ENCODE results near the gene HNRNPUL2.

The HNRNPUL2 gene

DNA sequence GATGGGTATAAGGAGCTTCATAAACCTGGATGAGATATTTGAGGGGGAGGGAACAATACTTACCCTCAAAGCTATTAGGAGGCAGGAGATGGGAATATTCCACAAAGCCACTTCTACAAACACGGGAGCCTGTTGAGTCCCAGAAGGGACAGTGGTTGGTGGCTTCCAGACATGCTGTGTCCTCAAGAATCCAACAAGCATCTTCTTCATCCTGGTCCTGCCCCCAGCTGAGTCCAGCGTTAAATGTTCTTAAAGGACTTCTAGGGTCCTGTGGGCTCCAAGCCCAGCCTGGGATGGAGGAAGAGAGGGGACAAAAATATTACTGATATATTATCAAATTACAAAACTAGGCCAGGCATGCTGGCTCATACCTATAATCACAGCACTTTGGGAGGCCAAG, 59.8 kb downstream of the HNRNPUL2 start:
- no peak for DNase-seq (ENCODE audit: extremely low read depth, low read depth)
- TF ChIP-seq, protein P1, sequence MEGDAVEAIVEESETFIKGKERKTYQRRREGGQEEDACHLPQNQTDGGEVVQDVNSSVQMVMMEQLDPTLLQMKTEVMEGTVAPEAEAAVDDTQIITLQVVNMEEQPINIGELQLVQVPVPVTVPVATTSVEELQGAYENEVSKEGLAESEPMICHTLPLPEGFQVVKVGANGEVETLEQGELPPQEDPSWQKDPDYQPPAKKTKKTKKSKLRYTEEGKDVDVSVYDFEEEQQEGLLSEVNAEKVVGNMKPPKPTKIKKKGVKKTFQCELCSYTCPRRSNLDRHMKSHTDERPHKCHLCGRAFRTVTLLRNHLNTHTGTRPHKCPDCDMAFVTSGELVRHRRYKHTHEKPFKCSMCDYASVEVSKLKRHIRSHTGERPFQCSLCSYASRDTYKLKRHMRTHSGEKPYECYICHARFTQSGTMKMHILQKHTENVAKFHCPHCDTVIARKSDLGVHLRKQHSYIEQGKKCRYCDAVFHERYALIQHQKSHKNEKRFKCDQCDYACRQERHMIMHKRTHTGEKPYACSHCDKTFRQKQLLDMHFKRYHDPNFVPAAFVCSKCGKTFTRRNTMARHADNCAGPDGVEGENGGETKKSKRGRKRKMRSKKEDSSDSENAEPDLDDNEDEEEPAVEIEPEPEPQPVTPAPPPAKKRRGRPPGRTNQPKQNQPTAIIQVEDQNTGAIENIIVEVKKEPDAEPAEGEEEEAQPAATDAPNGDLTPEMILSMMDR (IDR thresholded peaks at IDR 0.05; ENCODE audit: low read depth, low read length, missing control alignments): no peak
- peak overlapping the region; percentile 98 for H3K4me3 ChIP-seq (replicated peaks; ENCODE audit: low read depth, low read length)

DNA sequence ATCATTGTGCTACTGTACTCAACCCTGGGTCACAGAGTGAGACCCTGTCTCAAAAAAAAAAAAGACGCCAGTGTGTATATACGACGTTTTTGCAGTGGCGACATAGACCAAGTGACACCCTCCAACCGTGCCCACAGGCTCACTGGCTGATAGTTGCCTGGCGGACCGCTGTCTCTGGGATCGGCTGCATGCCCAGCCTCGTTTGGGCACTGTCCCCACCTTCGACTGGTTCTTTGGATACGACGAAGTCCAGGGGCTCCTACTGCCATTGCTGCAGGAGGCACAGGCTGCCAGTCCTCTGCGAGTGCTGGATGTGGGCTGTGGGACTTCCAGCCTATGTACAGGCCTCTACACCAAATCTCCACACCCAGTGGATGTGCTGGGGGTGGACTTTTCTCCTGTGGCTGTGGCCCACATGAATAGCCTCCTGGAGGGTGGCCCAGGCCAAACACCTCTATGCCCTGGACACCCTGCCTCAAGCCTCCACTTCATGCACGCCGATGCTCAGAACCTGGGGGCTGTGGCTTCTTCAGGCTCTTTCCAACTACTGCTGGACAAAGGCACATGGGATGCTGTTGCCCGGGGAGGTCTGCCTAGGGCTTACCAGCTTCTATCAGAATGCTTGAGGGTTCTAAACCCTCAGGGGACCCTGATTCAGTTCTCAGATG, 60.9 kb downstream of the HNRNPUL2 start:
- peak overlapping the region; percentile 98 for H3K4me3 ChIP-seq (replicated peaks; ENCODE audit: low read depth, low read length)
- DNase-seq (ENCODE audit: extremely low read depth, low read depth): no peak
- TF ChIP-seq, protein P1 (IDR thresholded peaks at IDR 0.05; ENCODE audit: low read depth, low read length, missing control alignments): no peak

DNA sequence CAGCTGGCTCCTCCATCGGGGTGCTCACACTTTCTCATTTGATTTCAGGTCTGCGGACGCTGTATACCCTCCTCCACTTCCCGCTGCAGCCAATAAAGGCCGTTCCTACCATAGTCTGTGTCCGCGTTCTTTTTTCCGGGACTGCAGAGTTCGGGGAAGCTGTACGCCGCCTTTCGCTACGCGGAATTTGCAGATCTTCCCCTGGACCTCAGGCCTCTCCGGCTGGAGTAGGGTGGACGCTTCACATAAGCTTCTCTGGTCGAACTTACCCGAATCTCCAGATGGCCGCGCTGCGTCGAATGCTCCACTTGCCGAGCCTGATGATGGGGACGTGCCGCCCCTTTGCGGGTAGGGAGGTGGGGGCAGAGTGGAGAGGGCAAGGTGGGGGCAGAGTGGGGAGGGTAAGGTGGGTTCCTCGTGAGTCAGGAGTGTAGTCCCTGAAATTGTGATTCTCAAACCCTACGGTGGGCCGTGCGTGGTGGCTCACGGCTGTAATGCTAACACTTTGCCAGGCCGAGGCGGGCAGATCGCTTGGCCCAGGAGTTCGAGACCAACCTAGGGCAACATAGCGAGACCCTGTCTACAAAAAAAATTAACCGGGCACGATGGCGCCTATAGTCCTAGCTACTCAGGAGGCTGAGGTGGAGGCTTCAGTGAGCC, 61.5 kb downstream of the HNRNPUL2 start:
- TF ChIP-seq, protein P1 (IDR thresholded peaks at IDR 0.05; ENCODE audit: low read depth, low read length, missing control alignments): no peak
- DNase-seq (ENCODE audit: extremely low read depth, low read depth): no peak

DNA sequence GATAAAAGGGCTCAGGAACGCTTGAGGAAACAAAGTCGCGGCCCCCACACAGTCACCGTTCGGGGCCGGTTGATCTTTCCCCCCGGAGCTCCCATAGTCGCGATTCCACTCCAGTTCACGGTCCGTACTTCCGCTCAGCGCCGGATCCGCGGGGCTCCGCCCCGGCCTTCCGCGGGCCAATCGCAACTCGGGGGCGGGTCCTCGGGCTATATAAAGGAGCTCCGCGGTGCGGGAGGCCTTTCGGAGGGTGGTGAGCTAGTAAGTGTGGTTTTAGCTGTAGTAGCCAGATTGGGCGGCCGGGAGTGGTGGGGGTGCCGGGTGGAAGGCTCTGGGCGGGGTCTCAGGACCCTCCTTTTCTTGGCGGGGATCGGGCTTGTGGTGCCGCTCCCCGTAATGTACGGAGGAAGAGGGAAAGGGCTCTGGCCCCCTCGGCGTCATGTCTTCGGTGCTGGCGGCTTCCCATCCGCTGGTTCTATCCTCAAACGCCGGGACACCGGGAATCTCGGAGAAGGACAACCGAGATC, 62.1 kb downstream of the HNRNPUL2 start, which contains the start of the genes C11orf98 and CSKMT:
Gene C11orf98, minus strand, starts transcription at position 136 of the 524 bp plus-strand sequence. Its CDS starts 41 bp downstream, at position 95.
Gene CSKMT, plus strand, starts transcription at position 238 of the 524 bp plus-strand sequence. CDS start 568 bp downstream, outside the sequence.
- peak within 1 kb of the TSS; percentile 98 for H3K4me3 ChIP-seq (replicated peaks; ENCODE audit: low read depth, low read length)
- peak; percentile 82 for DNase-seq (ENCODE audit: extremely low read depth, low read depth)
- TF ChIP-seq, protein P1 (IDR thresholded peaks at IDR 0.05; ENCODE audit: low read depth, low read length, missing control alignments): no peak

More for the DNA sequence above, 61.5 kb downstream of the HNRNPUL2 start:
- H3K4me3 ChIP-seq (replicated peaks; ENCODE audit: low read depth, low read length): peak overlapping the region; percentile 98

DNA sequence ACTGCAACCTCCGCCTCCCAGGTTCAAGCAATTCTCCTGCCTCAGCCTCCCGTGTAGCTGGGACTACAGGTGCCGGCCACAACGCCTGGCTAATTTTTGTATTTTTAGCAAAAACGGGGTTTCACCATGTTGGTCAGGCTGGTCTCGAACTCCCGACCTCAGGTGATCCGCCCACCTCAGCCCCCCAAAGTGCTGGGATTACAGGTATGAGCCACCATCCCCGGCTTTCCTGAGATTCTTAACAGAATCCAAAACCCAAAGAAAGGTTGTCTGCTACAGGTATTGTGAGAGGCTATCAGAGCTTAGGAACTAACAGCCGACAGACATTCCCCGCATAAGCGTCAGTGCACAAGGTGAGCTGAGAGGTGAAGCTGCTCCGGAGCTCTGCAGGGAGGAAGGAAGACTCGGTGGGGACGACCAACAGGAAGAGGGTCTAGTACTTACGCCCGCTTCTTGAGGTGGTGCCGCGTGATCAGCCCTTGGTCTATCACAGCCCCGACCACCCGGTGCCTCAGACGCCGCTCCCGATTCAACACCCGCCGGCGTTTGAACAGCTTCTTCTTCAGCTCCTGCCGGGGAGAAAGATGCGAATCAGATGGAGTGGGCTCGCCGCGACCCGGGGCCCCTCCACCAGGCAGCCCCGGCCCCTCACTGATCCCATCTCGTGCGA, 62.7 kb downstream of the HNRNPUL2 start:
- DNase-seq (ENCODE audit: extremely low read depth, low read depth): no peak
- TF ChIP-seq, protein P1 (IDR thresholded peaks at IDR 0.05; ENCODE audit: low read depth, low read length, missing control alignments): no peak
- H3K4me3 ChIP-seq (replicated peaks; ENCODE audit: low read depth, low read length): peak overlapping the region; percentile 98

All from HFF-Myc (cell line).